ENCODE data around the gene UGP2. TPM values are rescaled to one million over a fixed set of nuclear protein-coding genes. Genes with fewer than 3 reads are reported as not detected.

The UGP2 gene
- total and polyA plus RNA-seq, 10 of the 15 experiments (the other 5 are each of a cell fraction or from before 2014, with no cell fraction given), result 40.8 to 98.3 (median 76.1) TPM

DNA sequence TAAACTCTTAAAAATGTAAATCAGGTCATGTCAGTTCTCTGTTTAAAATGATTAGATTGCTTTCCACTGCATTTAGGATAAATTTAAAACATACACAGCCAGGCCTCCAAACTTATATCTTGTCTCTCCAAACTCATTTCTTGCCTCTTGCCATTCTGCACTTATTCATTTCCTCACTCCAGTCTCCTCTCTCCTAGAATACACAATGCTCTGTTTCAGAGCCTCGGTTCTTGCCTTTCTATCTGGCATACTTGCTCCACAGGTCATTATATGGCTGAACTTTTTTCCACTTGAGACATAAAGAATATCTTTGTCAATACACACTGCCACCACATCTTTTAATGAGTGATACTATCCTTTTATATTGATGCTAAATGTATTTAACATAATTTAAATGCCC is 10.5 kb upstream of the UGP2 start (continued):
- TF ChIP-seq SUPT20H (IDR thresholded peaks at IDR 0.05; ENCODE audit: borderline replicate concordance, control insufficient read depth, low read depth, low read length), result no peak
- no peak for TF ChIP-seq MEF2B (IDR thresholded peaks at IDR 0.05; ENCODE audit: partially characterized antibody, poor library complexity, severe bottlenecking)
- TF ChIP-seq SIX5 (IDR thresholded peaks at IDR 0.05; ENCODE audit: low read depth, low read length, severe bottlenecking), result no peak
- no peak for TF ChIP-seq CBX5 (IDR thresholded peaks at IDR 0.05; ENCODE audit: low read depth)
- no peak for TF ChIP-seq RAD21 (IDR thresholded peaks at IDR 0.05; ENCODE audit: insufficient read depth, low read depth, low read length)
- TF ChIP-seq MEF2A (IDR thresholded peaks at IDR 0.05; ENCODE audit: insufficient read depth, low read depth, low read length), result no peak

- no peaks in the 10 kb centered on the region for H3K36me3 ChIP-seq (ENCODE audit: control insufficient read depth in 2 of 2, insufficient read depth in 2 of 2, low read length in 1 of 2)
- BruUV-seq (replicated peaks), result no TSS peak
- ATAC-seq (no peak), FAIRE-seq (no peak), DNase-seq (ENCODE audit: low read depth, low spot score) (no peak)
- WGBS (ENCODE audit: insufficient coverage, insufficient replicate concordance, low lambda C conversion rate, missing lambda C conversion rate), result 78% methylated on average over 2 of the region's 2 CpGs
- CTCF ChIA-PET, result interaction anchor here (2.2 kb wide), 1 partner anchor 27 kb away, joined by 9 read pairs; no protein-coding TSS in a partner anchor
- SMC1A ChIA-PET (ENCODE audit: uncharacterized antibody, unreplicated experiment), result interaction anchor here (0.6 kb wide), 1 partner anchor 122 kb away, joined by 3 read pairs; no protein-coding TSS in a partner anchor
- H3K27me3 ChIP-seq (replicated peaks in 1 of 2; ENCODE audit: control insufficient read depth in 2 of 2, insufficient read depth in 2 of 2, low read length in 1 of 2), result no peaks in the 10 kb centered on the region
- H2AFZ ChIP-seq (ENCODE audit: control insufficient read depth, low read depth, low read length), result no peak overlapping the region
- H4K20me1 ChIP-seq (ENCODE audit: control insufficient read depth, insufficient read depth), result no peaks in the 10 kb centered on the region
- no peaks in the 10 kb centered on the region for H3K4me1 ChIP-seq (ENCODE audit: control insufficient read depth, insufficient read depth, low read length)
- no peak overlapping the region for H3K27ac ChIP-seq (ENCODE audit: control insufficient read depth, insufficient read depth)
- POLR2A ChIA-PET, result interaction anchor here (0.7 to 1.1 kb wide), 3 partner anchors 8 to 242 kb away, joined by 3 to 4 read pairs (median 3); no protein-coding TSS in a partner anchor
- intact Hi-C loops (cut with micrococcal nuclease; ENCODE audit: unreplicated experiment) (no loop called here), in situ Hi-C loops (cut with MboI) (no loop called here)
- no peak for TF ChIP-seq TCF7 (IDR thresholded peaks at IDR 0.05; ENCODE audit: borderline replicate concordance)
- no peak for TF ChIP-seq YY1 (IDR thresholded peaks at IDR 0.05; ENCODE audit: low read depth, low read length)
- no peak for TF ChIP-seq HCFC1 (IDR thresholded peaks at IDR 0.05; ENCODE audit: low read length)
- no peak for TF ChIP-seq BCL11A (IDR thresholded peaks at IDR 0.05; ENCODE audit: low read depth, low read length)
- TF ChIP-seq CREM (IDR thresholded peaks at IDR 0.05; ENCODE audit: low read depth), result no peak
- TF ChIP-seq E2F4 (IDR thresholded peaks at IDR 0.05; ENCODE audit: low read depth, low read length), result no peak
- TF ChIP-seq TCF12 (IDR thresholded peaks at IDR 0.05; ENCODE audit: low read depth, low read length), result no peak
- TF ChIP-seq, protein P1, sequence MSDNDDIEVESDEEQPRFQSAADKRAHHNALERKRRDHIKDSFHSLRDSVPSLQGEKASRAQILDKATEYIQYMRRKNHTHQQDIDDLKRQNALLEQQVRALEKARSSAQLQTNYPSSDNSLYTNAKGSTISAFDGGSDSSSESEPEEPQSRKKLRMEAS (IDR thresholded peaks at IDR 0.05; ENCODE audit: low read depth, low read length), result no peak
- H3K4me3 ChIP-seq, result no peak overlapping the region
- no peak overlapping the region for H3K9ac ChIP-seq (ENCODE audit: control insufficient read depth, insufficient read depth, low read length)
- H3K4me2 ChIP-seq (ENCODE audit: control insufficient read depth, insufficient read depth), result no peak overlapping the region
- H3K9me3 ChIP-seq (replicated peaks; ENCODE audit: control insufficient read depth, insufficient read depth, low read length), result no peaks in the 10 kb centered on the region
- no peaks in the 10 kb centered on the region for H3K79me2 ChIP-seq (ENCODE audit: control insufficient read depth, insufficient read depth, low read length)
- RAD21 ChIA-PET (ENCODE audit: unreplicated experiment), result interaction anchor here (1.2 to 1.4 kb wide), 3 partner anchors 9 to 136 kb away, joined by 3 read pairs; no protein-coding TSS in a partner anchor
These were observed 7.3 kb upstream of the UGP2 start for GRCh38 chr2:63834401-63834800.
